ENCODE measurements around the gene GNG4.
"Not testable (repeated sequence)": the region's sequence is repeated elsewhere in the genome, so short reads cannot be mapped to it uniquely, and the experiment has no call there.

The GNG4 gene

GRCh38 chr1:235624721-235625333, 24.8 kb downstream of the GNG4 start:
- DNase-seq, result no peak

DNA sequence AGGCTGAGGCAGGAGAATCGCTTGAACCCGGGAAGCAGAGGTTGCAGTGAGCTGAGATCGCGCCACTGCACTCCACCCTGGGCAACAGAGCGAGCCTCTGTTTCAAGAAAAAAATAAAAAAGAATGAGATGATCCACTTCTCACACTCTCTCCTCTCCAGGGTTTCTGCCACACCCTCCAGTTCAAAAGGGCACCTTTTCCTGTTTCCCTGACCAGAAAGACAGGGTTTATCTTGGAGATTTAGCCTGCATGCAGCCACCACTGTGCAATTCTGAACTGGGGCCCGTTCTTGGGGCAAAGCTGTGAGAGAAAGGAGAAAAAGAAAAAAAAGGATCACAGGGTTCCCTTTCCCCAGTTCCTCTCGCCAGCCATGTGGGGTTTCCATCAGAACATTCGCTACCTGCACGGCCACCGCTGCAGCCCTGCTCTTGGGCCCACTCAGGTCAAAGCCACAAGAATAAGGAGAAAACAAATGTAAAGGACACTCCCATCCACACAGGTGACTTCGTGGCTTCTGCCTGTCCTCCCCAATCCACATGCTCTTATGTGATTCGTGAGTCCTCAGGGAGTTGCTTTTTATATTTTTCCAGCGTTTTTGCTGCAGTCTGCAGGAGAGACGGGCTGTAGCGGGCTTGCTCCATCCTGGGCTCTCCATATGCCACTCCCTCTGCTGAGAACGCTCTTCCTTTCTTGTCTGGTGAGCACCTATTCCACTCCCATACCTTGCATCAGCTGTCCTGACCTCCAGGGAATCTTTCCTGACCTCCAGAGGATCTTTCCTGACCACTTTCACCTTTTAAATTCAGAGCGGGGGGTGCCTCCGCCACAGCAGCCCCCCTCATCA, 26.4 kb downstream of the GNG4 start:
- no peak for DNase-seq

GRCh38 chr1:235619149-235619548, 30.4 kb downstream of the GNG4 start:
- not testable (repeated sequence) for DNase-seq

- DNase-seq, result no peak
Measured at GRCh38 chr1:235617808-235618207, 31.8 kb downstream of the GNG4 start.

DNA sequence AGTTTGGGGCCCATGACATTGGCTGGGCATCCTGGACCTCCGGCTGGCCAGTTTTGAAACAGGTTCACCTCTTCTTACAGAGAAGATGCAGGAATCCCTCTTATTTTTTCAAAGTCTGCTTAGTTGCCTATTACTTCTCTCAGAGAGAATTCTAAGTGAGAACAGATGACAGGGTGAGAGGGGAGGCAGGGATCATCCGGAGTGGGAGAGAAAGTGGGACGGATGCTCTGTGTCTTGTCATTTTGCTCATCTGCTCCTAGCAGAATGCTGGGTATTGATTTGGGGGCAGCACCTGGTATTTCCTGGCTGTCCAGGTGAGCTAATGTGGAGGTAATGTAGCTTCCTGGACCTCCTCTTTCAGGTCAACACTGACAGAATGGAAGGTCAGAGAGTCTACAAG, 32.4 kb downstream of the GNG4 start:
- DNase-seq, result no peak

- DNase-seq, result no peak
Measured at GRCh38 chr1:235614442-235614954, 35.1 kb downstream of the GNG4 start.

DNA sequence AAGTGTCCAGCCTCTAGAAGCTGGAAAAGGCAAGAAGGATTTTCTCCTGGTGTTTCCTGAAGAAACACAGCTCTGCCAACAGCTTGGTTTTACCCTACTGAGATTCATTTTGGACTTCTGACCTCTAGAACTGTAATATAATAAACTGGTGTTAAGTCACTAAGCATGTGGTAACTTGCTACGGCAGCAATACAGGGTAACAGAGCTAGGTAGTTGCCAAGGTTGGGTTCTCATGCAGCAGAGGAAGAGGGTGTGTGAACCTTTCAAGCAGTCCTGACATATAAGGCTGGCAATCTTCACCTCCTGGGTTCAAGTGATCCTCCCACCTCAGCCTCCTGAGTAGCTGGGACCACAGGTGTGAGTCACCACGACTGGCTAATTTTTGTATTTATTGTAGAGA, 36.0 kb downstream of the GNG4 start:
- no peak for DNase-seq

- DNase-seq, result no peak
Measured at GRCh38 chr1:235612761-235613160, 36.8 kb downstream of the GNG4 start.

DNA sequence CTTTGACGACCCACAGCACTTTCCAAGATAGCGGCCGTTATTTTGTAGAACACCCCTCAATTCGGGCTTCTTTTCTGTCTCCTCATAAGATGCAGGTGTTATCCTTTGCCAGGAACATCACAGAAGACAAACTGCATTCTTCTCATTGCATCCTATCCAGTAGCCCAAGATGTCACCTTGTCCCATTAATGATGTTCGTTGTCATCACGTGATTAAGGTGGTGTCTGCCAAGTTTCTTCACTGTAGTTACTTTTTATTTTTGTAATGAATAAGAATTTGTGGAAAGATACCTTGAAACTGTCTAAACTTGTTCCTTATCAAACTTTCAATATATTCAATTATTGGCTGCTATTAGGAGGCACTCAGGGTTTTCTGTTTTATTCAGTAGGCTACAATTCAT, 39.4 kb downstream of the GNG4 start:
- DNase-seq, result no peak

GRCh38 chr1:235608278-235608677, 41.3 kb downstream of the GNG4 start:
- DNase-seq, result no peak

DNA sequence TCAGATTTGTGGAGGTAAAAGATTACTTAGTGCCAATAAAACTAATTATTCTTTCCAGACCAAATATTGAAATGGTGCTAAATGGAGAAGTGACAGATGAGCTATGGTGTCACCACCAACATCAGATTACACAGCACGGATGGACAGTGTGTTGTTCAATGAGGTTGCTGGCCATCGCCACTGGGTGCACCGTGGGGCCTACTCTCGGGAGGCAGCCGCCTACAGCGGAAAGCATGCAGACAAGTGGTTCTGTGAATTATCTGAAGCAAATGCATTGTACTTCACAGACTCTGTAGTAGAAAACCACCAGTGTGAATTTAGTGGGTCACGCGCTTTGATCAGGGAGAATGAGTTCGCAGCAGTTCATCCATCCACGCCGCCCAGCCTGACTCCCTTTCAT, 42.3 kb downstream of the GNG4 start:
- DNase-seq, result no peak

DNA sequence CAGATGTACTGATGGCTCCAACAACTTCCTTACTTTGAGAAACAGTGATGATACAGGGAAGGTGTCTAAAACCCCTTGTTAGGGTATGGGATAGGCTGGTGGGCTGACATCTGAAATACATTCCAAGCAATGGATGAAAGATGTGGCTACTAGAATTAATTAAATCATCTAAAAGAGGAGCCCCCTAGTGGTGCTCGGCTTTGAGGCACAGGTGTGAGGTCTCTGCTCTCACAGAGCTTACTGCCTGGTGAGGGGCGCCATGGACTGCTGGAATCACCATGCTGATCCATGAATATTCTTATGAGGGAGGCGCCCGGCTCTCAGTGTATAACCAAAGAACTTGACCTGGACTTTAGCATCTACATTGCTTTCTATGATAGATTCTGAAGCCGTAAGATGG, 48.5 kb downstream of the GNG4 start:
- DNase-seq, result no peak

DNA sequence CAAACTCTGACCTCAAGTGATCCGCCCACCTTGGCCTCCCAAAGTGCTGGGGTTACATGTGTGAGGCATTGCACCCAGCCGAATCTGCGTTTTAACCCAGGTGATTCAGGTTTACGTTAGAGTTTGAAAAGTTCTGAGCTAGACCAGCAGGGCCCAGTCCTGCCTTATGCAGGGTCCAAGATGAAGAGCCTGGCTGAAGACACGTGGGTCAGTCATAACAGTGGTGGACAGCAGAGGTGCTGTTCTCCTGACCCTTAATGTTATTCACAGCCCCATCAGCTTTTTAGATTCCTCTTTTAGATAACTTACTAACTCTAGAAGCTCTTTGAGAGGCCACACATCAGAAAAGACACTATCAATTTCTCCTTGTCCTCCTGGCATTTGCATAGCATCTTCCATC, 50.0 kb downstream of the GNG4 start:
- DNase-seq, result no peak

GRCh38 chr1:235597867-235598553, 51.6 kb downstream of the GNG4 start:
- no peak for DNase-seq

GRCh38 chr1:235595079-235595478, 54.5 kb downstream of the GNG4 start:
- no peak for DNase-seq

DNA sequence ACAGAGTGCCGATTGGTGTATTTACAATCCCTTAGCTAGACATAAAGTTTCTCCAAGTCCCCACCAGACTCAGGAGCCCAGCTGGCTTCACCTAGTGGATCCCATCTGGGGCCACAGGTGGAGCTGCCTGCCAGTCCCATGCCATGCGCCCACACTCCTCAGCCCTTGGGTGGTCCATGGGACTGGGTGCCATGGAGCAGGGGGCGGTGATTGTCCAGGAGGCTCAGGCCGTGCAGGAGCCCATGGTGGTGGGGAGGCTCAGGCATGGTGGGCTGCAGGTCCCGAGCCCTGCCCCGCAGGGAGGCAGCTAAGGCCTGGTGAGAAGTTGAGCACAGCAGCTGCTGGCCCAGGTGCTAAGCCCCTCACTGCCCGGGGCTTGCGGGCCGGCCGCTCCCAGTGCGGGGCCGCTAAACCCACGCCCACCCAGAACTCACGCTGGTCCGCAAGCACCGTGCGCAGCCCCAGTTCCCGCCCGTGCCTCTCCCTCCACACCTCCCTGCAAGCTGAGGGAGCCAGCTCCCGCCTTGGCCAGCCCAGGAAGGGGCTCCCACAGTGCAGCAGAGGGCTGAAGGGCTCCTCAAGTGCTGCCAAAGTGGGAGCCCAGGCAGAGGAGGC, 55.2 kb downstream of the GNG4 start:
- DNase-seq, result not testable (repeated sequence)

DNA sequence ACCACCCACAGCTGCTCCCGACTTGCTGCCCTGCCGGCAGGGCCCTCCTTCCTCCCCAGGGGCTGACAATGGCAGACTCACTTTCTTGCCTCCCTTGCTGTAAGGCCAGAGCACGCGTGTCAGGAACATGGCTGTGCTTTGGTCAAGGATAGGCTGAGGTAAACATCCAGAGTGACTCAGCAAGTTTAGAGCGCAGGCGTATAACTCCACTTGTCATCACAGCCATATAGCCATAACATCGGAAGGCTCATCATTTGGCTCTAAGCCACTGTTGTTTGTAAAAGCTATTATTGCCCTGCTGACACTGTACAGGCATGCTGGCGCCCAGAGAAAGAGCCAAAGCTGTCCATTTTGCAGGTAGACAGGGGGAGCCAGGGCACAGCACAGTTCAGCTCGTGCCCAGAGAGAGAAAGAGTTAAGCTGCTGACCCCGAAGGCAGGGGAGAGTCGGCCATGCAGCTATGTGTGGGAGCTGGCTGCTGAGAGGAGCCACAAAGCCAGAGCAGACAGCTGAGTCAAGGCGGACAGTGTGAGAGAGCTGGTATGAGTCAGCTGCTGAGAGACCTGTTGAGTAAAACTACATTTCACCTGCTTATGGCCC, 60.6 kb downstream of the GNG4 start:
- no peak for DNase-seq

- no peak for DNase-seq
Measured at GRCh38 chr1:235588156-235588555, 61.4 kb downstream of the GNG4 start.

DNA sequence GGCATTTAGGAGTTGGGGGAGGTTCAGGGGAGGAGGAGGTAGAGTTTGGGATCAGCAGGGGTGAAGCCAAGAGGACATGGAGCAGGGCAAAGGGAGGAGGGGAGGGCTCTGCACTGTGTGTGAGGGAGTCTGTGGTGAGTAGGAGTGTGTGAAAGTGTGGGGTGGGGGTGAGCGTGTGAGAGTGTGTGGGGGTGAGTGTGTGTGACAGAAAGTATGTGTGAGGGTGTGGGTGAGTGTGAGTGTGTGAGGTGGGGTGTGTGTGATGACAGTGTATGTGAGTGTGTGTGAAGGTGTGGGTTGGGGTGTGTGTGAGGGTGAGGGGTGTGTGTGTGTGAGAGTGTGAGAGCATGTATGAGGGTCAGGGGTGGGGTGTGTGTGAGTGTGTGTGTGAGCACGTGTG, 62.6 kb downstream of the GNG4 start:
- no peak for DNase-seq

DNA sequence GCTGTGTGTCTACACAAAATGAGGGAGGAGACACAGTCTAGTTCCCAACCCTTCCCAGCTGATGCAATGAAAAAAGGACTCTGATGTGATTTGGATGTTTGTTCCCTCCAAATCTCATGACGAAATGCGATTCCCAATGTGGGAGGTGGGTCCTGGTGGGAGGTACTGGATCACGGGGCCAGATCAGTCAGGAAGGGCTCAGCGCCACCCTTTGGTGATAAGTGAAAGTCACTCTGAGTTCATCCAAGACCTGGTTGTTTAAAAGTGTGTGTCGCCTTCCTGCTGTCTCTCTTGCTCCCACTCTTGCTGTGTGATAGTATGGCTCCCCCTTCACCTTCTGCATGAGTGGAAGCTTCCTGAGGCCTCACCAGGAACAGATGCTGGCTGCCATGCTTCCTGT, 63.2 kb downstream of the GNG4 start:
- DNase-seq, result no peak

DNA sequence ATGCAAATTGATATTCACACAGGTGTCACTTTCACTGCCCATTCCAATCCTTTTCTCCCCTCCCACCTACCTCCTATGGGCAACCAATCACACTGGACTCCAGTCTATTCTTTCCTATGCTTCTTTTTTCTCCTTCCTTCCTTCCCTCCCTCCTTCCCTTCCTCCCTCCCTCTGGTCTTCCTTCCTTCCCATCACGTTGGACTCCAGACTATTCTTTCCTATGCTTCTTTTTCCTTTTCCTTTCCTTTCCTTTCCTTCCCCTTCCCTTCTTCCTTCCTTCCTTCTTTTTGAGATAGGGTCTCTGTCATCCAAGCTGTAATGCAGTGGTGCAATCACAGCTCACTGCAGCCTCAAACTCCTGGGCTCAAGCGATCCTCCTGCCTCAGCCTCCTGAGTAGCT, 64.6 kb downstream of the GNG4 start:
- DNase-seq, result no peak

GRCh38 chr1:235583511-235584001, 66.0 kb downstream of the GNG4 start:
- DNase-seq, result no peak

GRCh38 chr1:235582130-235582529, 67.5 kb downstream of the GNG4 start:
- no peak for DNase-seq
